Lower leg skin (tissue), 4 donors: ENCODE data around the gene STAC. TPM values are rescaled to one million over a fixed set of nuclear protein-coding genes. Genes with fewer than 3 reads are reported as not detected.

Source experiments
- DNase-seq, 2 donors: peaks; one replicate each; pipeline ENCODE4 v3.0.0-alpha.2; 2019; ENCODE audit warnings: low spot score in 2 of 2
- H3K4me3 ChIP-seq: fragments of 200-600 bp; sonication (generic); 2 replicates; pipeline ENCODE4 v1.5.1; 2017; ENCODE audit warnings: mild to moderate bottlenecking, low read depth; ENCODE audit not compliant: poor library complexity, severe bottlenecking
- CTCF ChIP-seq, 3 donors: fragments of 450-650 bp; IDR thresholded peaks; one replicate each; pipeline ENCODE4 v1.5.1; 2016; ENCODE audit warnings: antibody characterized with exemption in 3 of 3, mild to moderate bottlenecking in 3 of 3, moderate library complexity in 2 of 3
- POLR2A ChIP-seq, 2 donors: fragments of 450-650 bp; IDR thresholded peaks; one replicate each; pipeline ENCODE4 v1.6.1; 2016 to 2017; ENCODE audit warnings: antibody characterized with exemption in 2 of 2, mild to moderate bottlenecking in 1 of 2, moderate library complexity in 1 of 2
- WGBS, 2 donors: methylation state at CpG; one replicate each; pipeline ENCODE4 v1.1.5; 2018; 5-methylcytosine and 5-hydroxymethylcytosine counted together
- intact Hi-C: fragments of 100-400 bp; cut with DNase I; formaldehyde crosslinking; loops from one replicate; pipeline ENCODE4 v1.15.0; 2023; ENCODE audit warnings: low total_unique reads
- total RNA-seq, 4 donors: library from RNA; depleted of rRNA; stranded (reverse); fragments of >200 nt; gene quantifications; one replicate each; pipeline ENCODE4 v1.1.0, GENCODE V29; 2016

STAC gene
- total RNA-seq, 4 donors from 2014 or later: 0.38 to 5.9 (median 1.1) TPM

GRCh38 chr3:36520241-36521006, 140.1 kb downstream of the STAC start:
- WGBS, 2 donors: 73 to 81% methylated on average over 4 of the region's 4 CpGs
- DNase-seq: no peak
- intact Hi-C loops: no loop called here
- TF ChIP-seq POLR2A (IDR thresholded peaks at IDR 0.05) (no peak), CTCF (IDR thresholded peaks at IDR 0.05) (no peak)
- no peak overlapping the region for H3K4me3 ChIP-seq

GRCh38 chr3:36521007-36521379, 140.7 kb downstream of the STAC start:
- intact Hi-C loops: no loop called here
- 60 to 68% methylated on average over 2 of the region's 2 CpGs for WGBS, 2 donors
- TF ChIP-seq CTCF (IDR thresholded peaks at IDR 0.05): no peak
- TF ChIP-seq POLR2A (IDR thresholded peaks at IDR 0.05): no peak
- H3K4me3 ChIP-seq: no peak overlapping the region
- no peak for DNase-seq

DNA sequence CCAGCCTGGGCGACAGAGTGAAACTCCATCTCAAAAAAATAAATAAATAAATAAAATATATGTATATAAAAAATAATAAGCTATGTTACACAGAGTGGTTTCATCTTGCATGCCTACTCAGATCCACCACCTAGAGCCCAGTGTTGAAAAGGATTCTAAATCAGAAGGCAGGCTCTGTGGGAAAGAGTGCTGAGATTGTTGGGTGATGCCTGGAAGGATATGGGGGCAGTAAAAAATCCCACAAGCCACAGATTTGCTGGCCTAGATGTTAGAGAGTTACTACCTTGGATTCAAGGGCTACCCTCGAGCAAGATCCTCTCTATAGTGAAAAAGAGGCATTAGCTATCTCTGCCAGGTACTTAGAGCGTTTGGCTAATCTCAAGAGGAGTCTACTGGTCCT, 144.3 kb downstream of the STAC start:
- DNase-seq: no peak
- no peak overlapping the region for H3K4me3 ChIP-seq
- WGBS, 2 donors: 77 to 87% methylated on average over 3 of the region's 3 CpGs
- TF ChIP-seq CTCF (IDR thresholded peaks at IDR 0.05) (no peak), POLR2A (IDR thresholded peaks at IDR 0.05) (no peak)
- intact Hi-C loops: no loop called here

DNA sequence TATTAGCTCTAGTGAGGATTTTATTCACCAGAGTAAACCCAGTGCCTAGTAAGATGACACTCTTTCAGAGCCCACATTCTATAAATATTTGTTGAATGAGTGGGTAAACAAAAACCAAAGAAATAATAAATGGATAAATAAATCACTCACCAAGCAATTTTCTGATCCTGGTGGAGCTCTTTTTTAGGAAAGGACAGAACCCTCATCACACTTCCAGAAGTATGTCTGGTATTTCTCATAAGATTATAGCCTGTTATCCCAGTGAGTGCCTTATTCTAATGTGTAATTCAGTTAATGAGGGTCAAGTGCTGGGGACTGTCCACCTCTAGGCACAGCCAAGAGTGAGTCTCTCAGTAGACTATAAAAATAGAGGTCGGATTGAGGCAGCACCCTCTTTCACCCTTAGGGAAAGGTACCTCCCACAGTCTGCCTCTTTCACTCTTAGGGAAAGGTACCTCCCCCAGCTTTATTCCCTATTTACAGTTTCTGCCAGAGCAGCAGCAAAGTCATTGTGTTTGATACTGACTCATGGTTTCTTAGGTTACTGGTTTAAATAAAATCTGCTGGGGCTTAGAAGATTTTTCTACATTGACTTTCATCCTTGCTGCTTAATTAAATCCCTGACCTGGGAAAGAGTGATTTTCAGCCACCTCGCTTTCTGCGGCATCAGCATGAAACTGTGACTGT, 145.0 kb downstream of the STAC start:
- TF ChIP-seq POLR2A (IDR thresholded peaks at IDR 0.05) (no peak), CTCF (IDR thresholded peaks at IDR 0.05) (no peak)
- WGBS, 2 donors: 56 to 63% methylated on average over 3 of the region's 3 CpGs
- H3K4me3 ChIP-seq: no peak overlapping the region
- intact Hi-C loops: no loop called here
- no peak for DNase-seq

GRCh38 chr3:36538136-36538749, 157.9 kb downstream of the STAC start:
- no peak for DNase-seq
- intact Hi-C loops: no loop called here
- 63 to 69% methylated on average over 4 of the region's 4 CpGs for WGBS, 2 donors
- no peak overlapping the region for H3K4me3 ChIP-seq
- TF ChIP-seq CTCF (IDR thresholded peaks at IDR 0.05): no peak
- no peak for TF ChIP-seq POLR2A (IDR thresholded peaks at IDR 0.05)
